ENCODE data around the gene ATE1.

ATE1 gene

GRCh38 chr10:121819049-121819448 lies 108.8 kb downstream of the ATE1 start:
- no peak for TF ChIP-seq GATA1 (IDR thresholded peaks at IDR 0.05; ENCODE audit: low read depth, low read length)
- no peak for TF ChIP-seq POLR2A (IDR thresholded peaks at IDR 0.05; ENCODE audit: low read length)
- DNase-seq: no peak

- TF ChIP-seq GATA1 (IDR thresholded peaks at IDR 0.05; ENCODE audit: low read depth, low read length) (no peak), POLR2A (IDR thresholded peaks at IDR 0.05; ENCODE audit: low read length) (no peak)
- no peak for DNase-seq
These were observed 109.2 kb downstream of the ATE1 start for GRCh38 chr10:121818599-121818998.

GRCh38 chr10:121816197-121816596 lies 111.6 kb downstream of the ATE1 start:
- no peak for DNase-seq
- no peak for TF ChIP-seq GATA1 (IDR thresholded peaks at IDR 0.05; ENCODE audit: low read depth, low read length)
- no peak for TF ChIP-seq POLR2A (IDR thresholded peaks at IDR 0.05; ENCODE audit: low read length)

- no peak for DNase-seq
- no peak for TF ChIP-seq POLR2A (IDR thresholded peaks at IDR 0.05; ENCODE audit: low read length)
- no peak for TF ChIP-seq GATA1 (IDR thresholded peaks at IDR 0.05; ENCODE audit: low read depth, low read length)
These were observed 114.0 kb downstream of the ATE1 start for GRCh38 chr10:121813857-121814256.

- no peak for TF ChIP-seq POLR2A (IDR thresholded peaks at IDR 0.05; ENCODE audit: low read length)
- no peak for DNase-seq
These were observed 114.5 kb downstream of the ATE1 start for GRCh38 chr10:121813211-121813815.

- no peak for TF ChIP-seq POLR2A (IDR thresholded peaks at IDR 0.05; ENCODE audit: low read length)
- no peak for TF ChIP-seq GATA1 (IDR thresholded peaks at IDR 0.05; ENCODE audit: low read depth, low read length)
- no peak for DNase-seq
These were observed 115.8 kb downstream of the ATE1 start for GRCh38 chr10:121812031-121812430.

GRCh38 chr10:121811386-121811785 lies 116.4 kb downstream of the ATE1 start:
- DNase-seq: no peak
- TF ChIP-seq POLR2A (IDR thresholded peaks at IDR 0.05; ENCODE audit: low read length): no peak
- no peak for TF ChIP-seq GATA1 (IDR thresholded peaks at IDR 0.05; ENCODE audit: low read depth, low read length)

GRCh38 chr10:121808835-121809234 lies 119.0 kb downstream of the ATE1 start:
- no peak for DNase-seq
- TF ChIP-seq POLR2A (IDR thresholded peaks at IDR 0.05; ENCODE audit: low read length) (no peak), GATA1 (IDR thresholded peaks at IDR 0.05; ENCODE audit: low read depth, low read length) (no peak)

GRCh38 chr10:121804460-121804859 lies 123.4 kb downstream of the ATE1 start:
- DNase-seq: no peak
- TF ChIP-seq GATA1 (IDR thresholded peaks at IDR 0.05; ENCODE audit: low read depth, low read length) (no peak), POLR2A (IDR thresholded peaks at IDR 0.05; ENCODE audit: low read length) (no peak)

GRCh38 chr10:121803611-121804010 lies 124.2 kb downstream of the ATE1 start:
- no peak for DNase-seq
- no peak for TF ChIP-seq POLR2A (IDR thresholded peaks at IDR 0.05; ENCODE audit: low read length)
- TF ChIP-seq GATA1 (IDR thresholded peaks at IDR 0.05; ENCODE audit: low read depth, low read length): no peak

- no peak for DNase-seq
- TF ChIP-seq POLR2A (IDR thresholded peaks at IDR 0.05; ENCODE audit: low read length) (no peak), GATA1 (IDR thresholded peaks at IDR 0.05; ENCODE audit: low read depth, low read length) (no peak)
These were observed 127.0 kb downstream of the ATE1 start for GRCh38 chr10:121800831-121801230.

GRCh38 chr10:121800146-121800545 lies 127.7 kb downstream of the ATE1 start:
- no peak for DNase-seq
- TF ChIP-seq POLR2A (IDR thresholded peaks at IDR 0.05; ENCODE audit: low read length) (no peak), GATA1 (IDR thresholded peaks at IDR 0.05; ENCODE audit: low read depth, low read length) (no peak)

- no peak for TF ChIP-seq POLR2A (IDR thresholded peaks at IDR 0.05; ENCODE audit: low read length)
- no peak for TF ChIP-seq GATA1 (IDR thresholded peaks at IDR 0.05; ENCODE audit: low read depth, low read length)
- DNase-seq: no peak
These were observed 130.3 kb downstream of the ATE1 start for GRCh38 chr10:121797490-121797889.

GRCh38 chr10:121796342-121796741 lies 131.5 kb downstream of the ATE1 start:
- TF ChIP-seq POLR2A (IDR thresholded peaks at IDR 0.05; ENCODE audit: low read length) (no peak), GATA1 (IDR thresholded peaks at IDR 0.05; ENCODE audit: low read depth, low read length) (no peak)
- DNase-seq: no peak

GRCh38 chr10:121792198-121792597 lies 135.6 kb downstream of the ATE1 start:
- no peak for DNase-seq
- no peak for TF ChIP-seq POLR2A (IDR thresholded peaks at IDR 0.05; ENCODE audit: low read length)
- TF ChIP-seq GATA1 (IDR thresholded peaks at IDR 0.05; ENCODE audit: low read depth, low read length): no peak

- DNase-seq: no peak
- no peak for TF ChIP-seq GATA1 (IDR thresholded peaks at IDR 0.05; ENCODE audit: low read depth, low read length)
- no peak for TF ChIP-seq POLR2A (IDR thresholded peaks at IDR 0.05; ENCODE audit: low read length)
These were observed 136.1 kb downstream of the ATE1 start for GRCh38 chr10:121791761-121792160.

All from erythroblast (primary cell).